Endothelial cell of umbilical vein (primary cell): ENCODE results near the gene ZNF555.

Source experiments
- EZH2 ChIP-seq: IDR thresholded peaks from 2 replicates; pipeline ENCODE4 v1.6.1; 2012; ENCODE audit warnings: borderline replicate concordance, low read depth, mild to moderate bottlenecking, moderate library complexity, low read length, inconsistent platforms; ENCODE audit not compliant: severe bottlenecking
- GATA2 ChIP-seq: IDR thresholded peaks from 2 replicates; pipeline ENCODE4 v1.7.0; 2011; ENCODE audit warnings: low read depth, mild to moderate bottlenecking, moderate library complexity, mixed read lengths, low read length; ENCODE audit not compliant: insufficient read length, insufficient read depth
- POLR2A ChIP-seq: IDR thresholded peaks from 2 replicates; pipeline ENCODE4 v1.6.1; 2012; ENCODE audit warnings: low read depth, mild to moderate bottlenecking, control low read depth, low read length
- TF ChIP-seq, protein P1 (sequence below), 2 donors: IDR thresholded peaks; 1 replicate in 1 of 2; 2 replicates in 1 of 2; pipeline ENCODE4 v1.5.1; 2011; ENCODE audit warnings: low read length in 2 of 2, mild to moderate bottlenecking in 2 of 2, moderate library complexity in 2 of 2, control low read depth in 1 of 2, inconsistent platforms in 1 of 2, low read depth in 1 of 2; ENCODE audit not compliant: insufficient read depth in 1 of 2; ENCODE audit errors: extremely low read depth in 1 of 2

DNA sequence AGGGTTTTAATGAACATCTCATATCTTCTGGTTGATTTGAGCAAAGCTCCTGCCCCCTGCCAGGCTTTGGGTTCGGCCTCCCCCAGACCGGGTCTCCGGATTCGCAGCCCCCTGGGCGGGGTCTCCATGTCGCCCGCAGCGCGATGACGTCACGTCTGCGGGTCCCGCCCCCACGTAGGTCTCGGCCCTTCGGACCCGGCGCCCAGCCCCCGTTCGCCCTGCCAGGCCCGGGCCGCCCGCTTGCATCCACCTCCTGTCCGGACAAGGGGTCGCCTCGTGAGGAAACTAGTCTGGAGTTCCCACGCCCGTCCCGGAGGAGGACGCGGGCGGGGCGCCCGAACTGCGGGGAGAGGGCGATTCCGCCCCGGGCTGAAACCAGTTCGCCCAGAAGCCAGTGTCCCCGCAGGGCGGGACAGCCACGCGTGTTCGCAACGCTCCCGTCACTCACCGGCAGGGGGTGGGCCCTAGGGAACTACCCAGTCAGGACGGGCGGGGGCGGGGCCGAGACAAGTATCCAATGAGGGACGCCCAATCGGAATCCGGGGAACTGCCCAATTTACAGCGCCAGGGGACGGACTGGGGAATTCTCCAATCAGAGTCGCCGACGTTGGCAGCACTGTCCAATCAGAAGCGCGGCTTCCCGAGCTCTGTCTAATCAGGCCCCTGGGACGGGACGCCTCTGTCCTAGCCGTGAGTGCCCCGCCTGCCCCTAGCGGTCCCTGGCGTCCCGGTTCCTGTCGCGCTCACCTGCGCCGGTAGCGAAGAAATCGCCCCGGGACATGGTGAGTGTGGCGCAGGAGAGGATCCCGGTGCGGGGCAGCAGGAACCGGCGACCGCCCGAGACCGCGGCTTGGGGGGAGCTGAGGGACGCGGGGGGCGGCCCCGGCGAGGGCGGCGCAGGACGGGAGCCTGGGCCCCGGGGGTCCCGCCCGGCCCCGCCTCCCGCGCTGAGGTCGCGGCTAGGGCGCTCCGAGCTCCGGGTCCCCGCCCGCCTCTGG, at the start of gene ZNF555:
- TF ChIP-seq POLR2A (peak; percentile 15), GATA2 (no peak), EZH2 (peak; percentile 35)
- TF ChIP-seq, protein P1, sequence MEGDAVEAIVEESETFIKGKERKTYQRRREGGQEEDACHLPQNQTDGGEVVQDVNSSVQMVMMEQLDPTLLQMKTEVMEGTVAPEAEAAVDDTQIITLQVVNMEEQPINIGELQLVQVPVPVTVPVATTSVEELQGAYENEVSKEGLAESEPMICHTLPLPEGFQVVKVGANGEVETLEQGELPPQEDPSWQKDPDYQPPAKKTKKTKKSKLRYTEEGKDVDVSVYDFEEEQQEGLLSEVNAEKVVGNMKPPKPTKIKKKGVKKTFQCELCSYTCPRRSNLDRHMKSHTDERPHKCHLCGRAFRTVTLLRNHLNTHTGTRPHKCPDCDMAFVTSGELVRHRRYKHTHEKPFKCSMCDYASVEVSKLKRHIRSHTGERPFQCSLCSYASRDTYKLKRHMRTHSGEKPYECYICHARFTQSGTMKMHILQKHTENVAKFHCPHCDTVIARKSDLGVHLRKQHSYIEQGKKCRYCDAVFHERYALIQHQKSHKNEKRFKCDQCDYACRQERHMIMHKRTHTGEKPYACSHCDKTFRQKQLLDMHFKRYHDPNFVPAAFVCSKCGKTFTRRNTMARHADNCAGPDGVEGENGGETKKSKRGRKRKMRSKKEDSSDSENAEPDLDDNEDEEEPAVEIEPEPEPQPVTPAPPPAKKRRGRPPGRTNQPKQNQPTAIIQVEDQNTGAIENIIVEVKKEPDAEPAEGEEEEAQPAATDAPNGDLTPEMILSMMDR (IDR thresholded peaks at IDR 0.05; ENCODE audit: extremely low read depth in 1 of 2, insufficient read depth in 1 of 2, low read depth in 1 of 2, low read length in 2 of 2): peak; percentile 28 to 50
